CD4-positive, alpha-beta T cell treated with Interleukin-4 for 1 hour (primary cell): Measurements from ENCODE around the gene HDDC2.
"Not testable (repeated sequence)": the region's sequence is repeated elsewhere in the genome, so short reads cannot be mapped to it uniquely, and the experiment has no call there.

Experiments
- DNase-seq, 2 donors: peaks; one replicate each; pipeline ENCODE4 v3.0.0-alpha.2; 2020 to 2022

The HDDC2 gene

DNA sequence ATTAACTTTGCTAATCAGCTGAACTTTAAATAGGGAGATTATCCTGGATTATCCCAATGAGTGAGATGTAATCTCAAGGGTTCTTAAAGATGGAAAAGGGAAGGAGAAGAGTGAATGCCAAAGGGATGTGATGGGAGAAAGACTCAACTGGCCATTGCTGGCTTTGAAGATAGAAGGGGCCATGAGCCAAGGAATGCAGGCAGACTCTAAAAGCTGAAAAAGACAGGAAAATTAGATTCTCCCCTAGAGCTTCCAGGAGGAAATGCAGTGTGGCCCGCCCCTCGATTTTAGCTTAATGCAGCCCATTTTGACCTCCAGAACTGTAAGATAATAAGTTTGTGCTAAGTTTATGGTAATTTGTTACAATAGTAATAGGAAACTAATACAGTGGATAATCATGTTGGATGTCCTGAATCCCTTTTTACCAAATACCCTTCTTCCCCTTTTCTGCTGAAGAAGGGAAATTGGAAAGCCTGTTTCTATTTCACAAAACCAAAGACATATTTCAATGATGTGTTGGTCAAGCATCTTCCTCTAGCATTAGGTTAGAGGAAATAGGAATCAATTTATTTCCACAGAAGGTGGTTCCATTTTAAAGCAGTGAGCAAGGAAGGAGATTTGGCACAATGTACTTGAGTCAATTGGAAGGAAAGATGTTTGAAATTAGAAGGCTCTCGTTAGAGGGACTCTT is 3.3 kb upstream of the HDDC2 start:
- no peak for DNase-seq

DNA sequence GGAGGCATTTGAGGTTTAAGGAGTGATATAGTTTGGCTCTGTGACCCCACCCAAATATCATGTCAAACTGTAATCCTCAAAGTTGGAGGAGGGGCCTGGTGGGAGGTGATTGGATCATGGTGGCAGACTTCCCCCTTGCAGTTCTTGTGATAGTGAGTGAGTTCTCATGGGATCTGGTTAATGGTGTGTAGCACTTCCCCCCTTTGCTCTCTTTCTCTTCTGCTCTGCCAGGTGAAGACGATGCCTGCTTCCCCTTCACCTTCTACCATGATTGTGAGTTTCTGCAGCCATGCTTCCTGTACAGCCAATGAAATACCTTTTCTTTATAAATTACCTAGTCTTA is 1.7 kb upstream of the HDDC2 start:
- DNase-seq, result no peak

DNA sequence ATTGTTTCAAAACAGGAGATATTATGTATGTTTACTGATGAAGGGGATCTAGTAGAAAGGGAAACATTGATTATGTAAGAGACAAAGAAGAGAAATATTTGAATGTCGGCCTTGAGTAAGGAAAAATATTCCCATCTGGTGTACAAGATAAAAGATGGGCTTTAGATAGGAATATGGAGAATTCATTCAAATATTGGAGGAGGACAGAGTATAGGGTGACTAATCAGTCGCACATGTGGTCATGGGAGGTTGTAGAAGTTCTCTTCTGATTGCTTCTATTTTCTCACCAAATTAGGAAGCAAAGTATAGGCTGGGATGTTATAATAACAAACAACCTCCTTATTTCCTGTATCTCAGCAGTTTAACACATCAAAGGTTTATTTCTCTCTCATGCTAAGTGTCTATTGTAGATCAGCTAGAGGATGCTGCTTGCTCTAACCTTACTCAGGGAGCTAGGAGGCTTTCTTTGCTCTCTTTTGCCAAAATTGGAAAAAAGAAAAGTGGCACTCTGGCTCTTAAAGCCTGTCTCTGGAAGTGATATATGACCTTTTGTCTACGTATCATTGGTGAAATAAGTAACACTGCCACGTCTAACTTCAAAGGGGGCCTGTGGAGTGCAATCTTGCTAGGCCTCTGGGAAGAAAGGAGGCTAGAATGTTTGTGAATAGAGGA is 1.2 kb upstream of the HDDC2 start:
- DNase-seq, result peak in 1 of 2 donors; percentile 51

DNA sequence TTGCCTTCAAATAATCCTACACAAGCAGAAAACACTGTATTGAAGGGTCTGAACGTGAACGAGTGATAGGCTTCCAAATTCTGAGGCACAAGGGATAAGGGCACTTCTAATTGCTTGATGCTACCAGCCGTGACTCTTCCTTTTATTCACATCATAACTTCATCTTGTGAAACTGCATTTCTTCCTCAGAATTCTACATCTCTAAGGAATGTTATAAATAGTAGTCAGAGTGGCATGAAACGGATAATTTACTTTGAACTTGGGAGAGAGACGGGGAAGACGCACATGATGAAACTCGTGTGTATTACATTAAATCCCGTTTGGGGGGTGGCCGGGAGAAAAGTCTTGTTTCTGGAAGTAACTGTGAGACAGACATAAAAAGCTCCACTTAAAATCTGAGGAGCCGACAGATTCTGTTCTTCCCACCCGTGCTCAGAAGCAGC is 754 bp downstream of the HDDC2 start:
- DNase-seq, result peak in 1 of 2 donors; percentile 7

DNA sequence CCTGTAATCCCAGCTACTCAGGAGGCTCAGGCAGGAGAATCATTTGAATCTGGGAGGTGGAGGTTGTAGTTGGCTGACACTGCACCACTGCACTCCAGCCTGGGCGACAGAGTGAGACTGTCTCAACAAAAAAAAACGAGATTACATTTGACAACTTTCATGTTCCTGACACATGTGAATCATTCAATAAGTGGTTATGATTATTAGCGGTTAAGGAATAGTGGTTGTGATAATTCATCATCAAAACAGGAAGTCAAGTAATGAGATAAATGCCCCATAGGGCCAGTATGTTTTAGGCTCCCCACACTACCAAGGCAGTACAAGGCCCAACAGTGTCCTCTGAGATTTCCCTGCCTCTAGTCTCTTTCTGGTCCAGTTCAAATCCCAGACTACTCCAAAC is 2.5 kb downstream of the HDDC2 start:
- peak in 1 of 2 donors; percentile 35 for DNase-seq

DNA sequence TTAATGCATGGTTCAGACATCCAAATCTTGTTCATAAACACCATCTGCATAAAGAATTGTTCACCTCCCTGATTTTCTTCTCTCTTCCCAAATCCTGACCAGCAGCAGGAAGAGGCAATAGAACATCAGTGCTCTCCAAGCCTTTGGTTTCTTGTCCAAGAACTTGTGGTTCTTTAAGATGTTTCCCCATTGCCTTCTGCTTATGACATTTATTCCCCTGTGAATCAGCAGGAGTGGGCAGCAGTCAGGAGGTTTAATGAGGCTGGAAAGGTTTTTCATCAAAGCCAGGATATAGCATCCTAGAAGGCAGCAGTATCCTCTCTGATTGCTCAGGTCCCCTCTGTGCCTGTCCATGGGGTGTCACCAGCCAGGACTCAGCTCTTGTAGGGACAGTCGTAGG is 5.3 kb downstream of the HDDC2 start:
- no peak for DNase-seq

DNA sequence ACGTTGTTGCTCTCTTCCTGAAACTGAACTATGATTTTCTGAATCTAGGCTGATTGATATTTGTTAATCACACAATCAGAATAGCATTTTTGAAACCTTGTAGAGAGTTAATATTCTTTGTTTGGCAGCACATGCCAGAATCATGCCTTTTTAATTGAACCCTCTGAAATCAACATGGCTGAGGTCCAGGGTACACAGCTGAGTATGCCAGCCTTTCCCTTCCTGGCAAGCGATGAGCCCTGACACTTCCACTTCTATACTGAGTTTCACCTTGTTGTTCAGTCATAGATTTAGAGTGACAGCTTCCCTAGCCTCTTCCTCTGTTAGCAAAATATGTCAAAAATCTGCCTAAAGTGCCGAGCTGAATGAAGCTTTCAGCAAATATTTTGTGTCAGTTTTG is 6.8 kb downstream of the HDDC2 start:
- DNase-seq, result no peak

DNA sequence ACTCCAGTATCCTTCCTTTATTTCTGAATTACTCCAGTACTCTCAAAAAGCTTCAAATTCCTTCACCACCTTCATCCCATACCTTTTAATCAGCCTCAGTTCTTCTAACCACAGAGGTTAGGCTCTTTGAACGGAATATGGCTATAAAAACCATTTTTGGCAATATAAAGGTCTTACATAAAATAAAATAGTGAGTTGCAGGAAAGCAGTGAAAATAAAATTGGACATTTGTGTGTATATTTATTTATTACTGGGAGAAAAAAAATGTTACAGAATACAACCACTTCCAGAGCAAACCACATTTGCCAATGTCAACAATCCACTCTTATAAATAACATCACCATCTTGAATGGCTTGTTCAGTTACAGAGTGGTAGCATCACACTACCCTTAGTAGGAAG is 7.7 kb downstream of the HDDC2 start:
- no peak for DNase-seq

DNA sequence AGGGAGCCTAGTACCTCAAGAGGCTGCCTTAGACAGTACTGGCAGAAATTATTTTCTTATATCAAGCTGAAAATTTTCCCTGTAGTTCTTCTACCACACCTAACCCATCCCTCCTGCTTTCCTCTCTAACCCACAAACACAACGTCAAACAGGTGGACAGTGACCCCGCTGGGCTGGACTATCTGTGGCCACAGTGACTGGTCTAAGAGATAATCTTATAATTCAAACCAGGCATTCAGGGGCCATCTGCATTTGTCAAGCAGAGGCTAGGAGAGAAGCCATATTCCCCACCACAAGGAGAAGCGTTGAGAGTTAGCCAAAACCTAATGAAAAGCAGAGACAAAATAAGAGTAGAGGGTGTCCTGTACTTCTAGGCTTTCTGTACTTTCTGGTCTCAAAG is 8.2 kb downstream of the HDDC2 start:
- no peak for DNase-seq

DNA sequence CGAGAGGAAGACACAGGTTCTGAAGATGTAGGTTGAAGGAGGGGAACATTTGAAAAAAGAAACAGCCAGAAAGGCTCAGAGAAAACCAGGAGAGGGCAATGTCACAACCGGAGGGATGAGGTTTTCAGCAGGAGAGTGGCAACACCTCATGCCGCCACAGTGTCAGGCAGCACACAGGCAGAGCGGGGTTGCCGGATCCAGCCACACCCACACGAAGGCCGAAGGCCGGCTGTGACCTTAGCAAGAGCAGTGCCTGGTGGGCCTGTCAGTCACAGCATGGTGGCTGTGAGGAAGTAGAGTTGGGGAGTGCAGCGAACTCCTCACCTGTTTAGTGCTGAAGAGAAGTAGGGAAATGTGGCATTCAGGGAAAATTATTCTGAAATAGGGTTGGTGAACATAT is 14.0 kb downstream of the HDDC2 start:
- DNase-seq, result no peak

DNA sequence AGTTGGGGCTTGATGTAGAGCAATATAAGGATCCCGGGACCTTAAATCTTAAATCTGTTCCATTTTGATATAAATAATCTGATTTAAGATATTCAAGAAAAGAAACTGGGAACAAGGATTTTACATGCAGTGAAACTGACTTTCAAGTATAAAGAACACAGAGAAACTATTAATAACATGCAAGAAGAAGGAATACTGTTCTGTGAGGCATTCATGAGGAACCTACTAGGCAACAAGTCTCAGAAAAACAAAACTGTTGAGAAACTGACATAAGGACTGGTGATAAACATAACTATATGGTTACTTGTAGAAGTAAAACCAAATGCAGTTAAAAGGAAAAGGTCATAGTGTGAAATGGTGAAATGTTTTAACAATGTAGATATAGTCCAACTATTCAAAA is 15.8 kb downstream of the HDDC2 start:
- no peak for DNase-seq

DNA sequence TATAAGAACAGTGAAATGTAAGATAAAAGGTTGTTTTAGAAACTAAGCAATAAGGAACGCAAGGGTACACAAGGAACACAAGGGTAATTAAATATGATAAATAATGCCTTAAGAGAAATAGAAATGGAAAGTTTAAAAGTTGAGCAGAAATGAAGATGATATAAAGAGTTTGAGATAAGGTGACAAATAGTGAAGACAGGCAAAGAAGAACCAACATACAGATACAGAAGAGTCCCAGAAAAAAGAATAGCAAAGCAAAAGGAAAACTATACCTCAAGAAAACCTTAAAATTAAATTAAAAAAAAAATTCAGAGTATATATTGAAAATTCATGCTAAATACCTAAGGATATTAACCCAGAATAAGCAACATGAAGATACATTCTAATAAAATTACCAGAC is 16.4 kb downstream of the HDDC2 start:
- DNase-seq, result no peak

DNA sequence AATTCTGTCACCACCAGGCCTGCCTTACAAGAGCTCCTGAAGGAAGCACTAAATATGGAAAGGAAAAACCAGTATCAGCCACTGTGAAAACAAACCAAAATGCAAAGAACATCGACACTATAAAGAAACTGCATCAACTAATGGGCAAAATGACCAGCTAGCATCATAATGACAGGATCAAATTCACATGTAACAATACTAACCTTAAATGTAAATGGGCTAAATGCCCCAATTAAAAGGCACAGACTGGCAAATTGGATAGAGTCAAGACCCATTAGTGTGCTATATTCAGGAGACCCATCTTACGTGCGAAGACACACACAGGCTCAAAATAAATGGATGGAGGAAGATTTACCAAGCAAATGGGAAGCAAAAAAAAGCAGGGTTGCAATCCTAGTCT is 19.3 kb downstream of the HDDC2 start:
- DNase-seq, result not testable (repeated sequence)

DNA sequence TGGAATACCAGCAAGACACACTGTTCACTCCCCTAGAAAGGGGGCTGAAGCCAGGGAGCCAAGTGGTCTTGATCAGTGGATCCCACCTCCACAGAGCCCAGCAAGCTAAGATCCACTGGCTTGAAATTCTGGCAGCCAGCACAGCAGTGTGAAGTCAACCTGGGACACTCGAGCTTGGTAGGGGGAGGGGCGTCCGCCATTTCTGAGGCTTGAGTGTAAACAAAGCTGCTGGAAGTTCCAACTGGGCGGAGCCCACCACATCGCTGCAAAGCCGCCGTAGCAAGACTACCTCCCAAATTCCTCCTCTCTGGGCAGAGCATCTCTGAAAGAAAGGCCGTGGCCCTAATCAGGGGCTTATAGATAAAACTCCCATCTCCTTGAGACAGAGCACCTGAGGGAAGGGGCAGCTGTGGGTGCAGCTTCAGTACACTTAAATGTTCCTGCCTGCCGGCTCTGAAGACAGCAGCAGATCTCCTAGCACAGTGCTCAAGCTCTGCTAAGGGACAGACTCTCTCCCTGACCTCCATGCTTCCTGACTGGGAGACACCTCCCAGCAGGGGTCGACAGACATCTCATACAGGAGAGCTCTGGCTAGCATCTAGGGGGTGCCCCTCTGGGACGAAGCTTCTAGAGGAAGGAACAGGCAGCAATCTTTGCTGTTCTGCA is 21.3 kb downstream of the HDDC2 start:
- DNase-seq, result not testable (repeated sequence)

DNA sequence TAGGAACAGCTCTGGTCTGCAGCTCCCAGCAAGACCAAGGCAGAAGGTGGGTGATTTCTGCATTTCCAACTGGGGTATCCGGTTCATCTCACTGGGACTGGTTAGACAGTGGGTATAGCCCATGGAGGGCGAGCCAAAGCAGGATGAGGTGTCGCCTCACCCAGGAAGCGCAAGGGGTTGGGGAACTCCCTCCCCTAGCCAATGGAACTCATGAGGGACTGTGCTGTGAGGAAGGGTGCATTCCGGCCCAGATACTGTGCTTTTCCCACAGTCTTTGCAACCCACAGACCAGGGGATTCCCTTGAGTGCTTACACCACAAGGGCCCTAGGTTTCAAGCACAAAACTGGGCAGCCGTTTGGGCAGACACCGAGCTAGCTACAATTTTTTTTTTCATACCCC is 21.8 kb downstream of the HDDC2 start:
- no peak for DNase-seq

DNA sequence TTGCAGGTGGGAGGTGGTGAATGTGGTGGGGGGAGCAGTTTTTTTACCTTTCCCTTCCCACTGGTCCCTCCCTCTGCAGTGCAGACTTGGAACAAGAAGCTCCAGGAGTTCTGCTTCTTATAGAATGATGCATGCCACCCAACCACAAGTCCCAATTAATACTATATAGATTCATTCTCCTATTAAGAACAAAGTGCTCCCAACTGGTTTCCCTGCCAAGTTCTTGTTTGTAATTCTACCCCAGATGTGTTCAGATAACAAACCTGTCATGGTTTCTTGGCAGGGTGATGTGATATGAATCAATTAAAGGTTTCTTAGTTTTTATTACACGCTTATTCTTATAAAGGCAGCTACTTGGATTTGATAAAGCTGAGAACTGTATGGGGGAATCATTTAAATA is 23.9 kb downstream of the HDDC2 start:
- DNase-seq, result no peak

DNA sequence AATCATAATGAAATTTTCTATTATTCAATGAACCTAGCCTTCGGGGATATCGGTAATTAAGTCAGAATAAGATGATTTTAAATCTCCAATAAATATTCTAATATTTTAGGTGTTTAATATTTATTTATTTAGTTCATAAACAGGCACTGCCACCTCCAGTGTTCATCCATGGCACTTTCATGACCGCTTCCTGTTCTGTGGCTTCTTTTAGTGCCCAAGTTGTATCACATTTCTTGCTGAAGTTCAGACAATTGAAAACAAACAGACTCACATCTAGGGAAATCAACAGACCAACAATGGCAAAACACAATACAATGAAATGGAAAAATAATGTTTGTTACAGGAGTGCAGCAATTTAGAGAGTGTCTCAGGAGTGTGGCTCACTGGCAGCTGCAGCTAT is 26.0 kb downstream of the HDDC2 start:
- no peak for DNase-seq

DNA sequence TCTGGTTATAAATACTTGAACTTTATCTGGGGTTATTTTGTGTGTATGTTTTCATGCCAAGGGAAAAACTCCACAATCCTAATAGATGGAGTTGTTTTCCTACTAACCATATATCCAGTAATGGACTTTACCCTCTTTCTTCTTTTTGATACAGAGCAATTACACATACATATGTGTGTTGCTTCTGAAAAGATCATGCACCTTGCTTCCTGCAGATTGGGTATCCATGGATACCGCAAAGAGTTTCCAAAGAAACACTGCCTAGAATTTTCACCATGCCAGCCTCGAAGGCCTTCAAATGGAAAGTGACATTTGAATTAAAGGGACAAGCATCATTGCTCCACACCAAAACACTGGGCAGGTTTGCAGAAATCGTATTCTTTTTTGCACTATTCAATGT is 26.8 kb downstream of the HDDC2 start:
- no peak for DNase-seq

DNA sequence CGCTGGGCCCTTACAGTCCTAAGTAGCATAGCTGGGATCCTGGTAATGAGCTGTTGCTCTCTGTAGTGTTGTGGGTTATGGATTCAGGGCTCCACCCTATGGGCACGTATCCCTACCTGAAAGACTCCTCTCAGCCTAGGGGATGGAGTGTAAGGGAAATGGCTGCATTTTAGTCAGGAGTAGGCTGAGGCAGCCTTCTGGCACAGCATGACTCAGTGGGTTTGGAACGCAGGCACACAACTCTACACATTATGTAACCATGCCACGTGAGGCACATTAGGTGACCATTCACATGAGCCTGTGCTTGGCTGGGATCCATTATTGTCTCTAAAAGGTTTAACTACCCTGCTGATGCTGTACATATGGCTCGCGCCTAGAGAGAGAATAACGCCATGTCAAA is 27.8 kb downstream of the HDDC2 start:
- DNase-seq, result no peak

DNA sequence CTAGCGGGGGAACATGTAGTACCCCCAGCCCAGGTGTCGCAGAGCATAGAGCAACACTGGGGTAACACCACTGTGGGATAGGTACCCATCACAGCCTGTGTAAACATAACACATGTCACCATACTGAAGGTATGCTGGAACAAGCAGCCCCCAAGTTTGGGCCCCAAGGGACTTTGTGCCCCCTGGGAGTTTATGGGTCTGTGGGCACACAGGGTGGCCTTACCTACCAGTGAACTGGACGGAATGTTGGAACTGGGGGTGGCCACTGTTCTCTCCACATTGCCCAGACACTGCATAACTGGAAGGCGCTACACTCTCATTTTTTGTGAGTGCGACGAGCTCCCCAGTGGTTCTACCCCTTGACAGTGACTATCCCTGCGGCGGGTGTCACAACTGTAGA is 28.5 kb downstream of the HDDC2 start:
- no peak for DNase-seq

DNA sequence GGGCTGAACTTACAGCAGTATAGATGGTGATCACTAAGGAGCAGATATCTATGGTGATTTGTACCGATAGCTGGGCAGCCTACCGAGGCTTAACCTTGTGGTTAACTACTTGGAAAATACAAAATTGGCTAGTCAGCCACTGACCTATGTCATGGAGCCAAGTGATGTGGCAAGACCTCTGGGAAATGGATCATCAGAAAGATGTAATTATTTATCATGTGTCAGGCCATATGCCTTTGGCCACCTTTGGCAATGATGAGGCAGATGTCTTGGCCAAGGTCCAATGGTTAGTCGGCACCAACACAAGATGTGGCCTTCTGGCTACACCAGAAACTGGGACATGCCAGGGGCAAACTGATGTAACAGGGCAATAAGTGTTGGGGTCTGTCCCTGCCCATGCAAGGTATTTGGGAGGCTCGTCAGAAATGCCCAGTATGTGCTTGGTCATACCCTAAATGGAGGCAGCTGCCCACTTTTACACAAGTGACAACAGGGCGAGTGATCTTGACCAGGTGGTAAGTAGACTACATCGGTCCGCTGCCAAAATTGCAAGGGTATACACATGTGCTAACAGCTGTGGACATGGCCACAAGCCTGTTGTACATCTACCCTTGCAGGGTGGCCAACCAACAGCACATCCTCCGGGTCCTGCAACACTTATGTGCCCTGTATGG is 30.1 kb downstream of the HDDC2 start:
- DNase-seq, result no peak

DNA sequence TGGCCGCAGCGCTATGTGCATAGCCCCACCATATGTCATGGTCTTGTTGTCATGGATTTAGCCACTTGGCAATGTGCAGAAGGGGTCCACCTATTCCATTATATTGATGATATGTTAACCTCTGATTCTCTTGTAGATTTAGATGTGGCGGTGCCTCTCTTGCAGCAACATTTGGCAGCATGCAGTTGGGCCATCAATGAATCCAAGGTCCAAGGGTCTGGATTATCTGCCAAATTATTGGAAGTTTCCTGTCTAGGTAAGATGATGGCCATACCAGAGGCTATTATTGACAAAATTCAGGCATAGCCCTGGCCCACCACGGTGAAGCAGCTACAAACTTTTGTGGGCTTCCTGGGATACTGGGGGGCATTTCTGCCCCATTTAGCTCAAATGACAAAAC is 31.4 kb downstream of the HDDC2 start:
- no peak for DNase-seq

DNA sequence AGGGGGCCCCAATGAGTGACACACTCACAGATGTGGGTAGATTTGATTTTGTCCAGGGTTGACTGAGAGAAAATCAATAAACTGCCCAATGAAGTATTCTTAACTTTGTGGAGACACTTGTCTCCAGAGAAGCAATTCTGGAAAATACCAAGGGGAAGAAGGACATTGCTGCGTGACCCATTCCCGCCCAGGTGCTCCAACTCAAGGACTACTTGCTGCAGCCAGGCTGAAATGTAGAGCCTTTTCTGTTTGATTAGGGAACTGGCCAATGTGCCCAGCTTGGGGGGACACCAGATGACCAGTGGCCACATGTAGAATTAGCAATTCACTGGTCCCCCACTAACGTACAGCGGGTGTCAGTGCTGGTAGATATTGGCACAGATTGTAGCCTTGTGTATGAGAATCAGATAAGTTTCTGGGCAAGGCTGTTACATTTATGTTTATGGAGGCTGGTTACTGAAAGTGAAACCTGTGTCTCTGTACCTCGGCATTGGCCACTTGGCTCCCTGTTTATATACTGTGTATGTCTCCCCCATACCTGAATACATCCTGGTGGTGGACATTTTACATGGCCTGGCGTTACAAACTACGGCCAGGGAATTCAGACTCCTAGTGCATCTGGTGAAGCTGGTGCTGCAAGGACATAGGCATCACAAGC is 32.3 kb downstream of the HDDC2 start:
- DNase-seq, result no peak
